HepG2 (cell line): ENCODE data around the gene BRAT1. TPM values are rescaled to one million over a fixed set of nuclear protein-coding genes. Genes with fewer than 3 reads are reported as not detected.

Experiments
- BHLHE40 ChIP-seq: IDR thresholded peaks from 2 replicates; pipeline ENCODE4 v1.6.1; 2011; ENCODE audit warnings: low read length, improper control_type of control experiment
- CCDC6 ChIP-seq: sonication (generic); formaldehyde crosslinking; IDR thresholded peaks from 2 replicates; pipeline ENCODE4 v1.8.1; 2022; ENCODE audit warnings: mild to moderate bottlenecking, missing genetic modification reagents, moderate library complexity
- ETV5 ChIP-seq: IDR thresholded peaks from 2 replicates; pipeline ENCODE4 v1.6.1; 2018; ENCODE audit warnings: missing biosample characterization, missing genetic modification reagents, inconsistent platforms, borderline replicate concordance
- FOXJ3 ChIP-seq: sonication (generic); formaldehyde crosslinking; IDR thresholded peaks from 2 replicates; pipeline ENCODE4 v1.4.0; 2020; ENCODE audit warnings: missing genetic modification reagents, mild to moderate bottlenecking, borderline replicate concordance
- GABPA ChIP-seq, 2 experiments: IDR thresholded peaks; 2 replicates each; pipeline ENCODE4 v1.6.1; 2011 to 2016; ENCODE audit warnings: low read depth in 2 of 2, low read length in 1 of 2, missing biosample characterization in 1 of 2, missing genetic modification characterization in 1 of 2
- HNRNPLL ChIP-seq: fragments of 200-400 bp; formaldehyde crosslinking; IDR thresholded peaks from 2 replicates; pipeline ENCODE4 v1.6.1; 2017; ENCODE audit warnings: mild to moderate bottlenecking, low read depth, low read length; ENCODE audit not compliant: poor library complexity, severe bottlenecking
- KDM4B ChIP-seq: sonication (generic); formaldehyde crosslinking; IDR thresholded peaks from 2 replicates; pipeline ENCODE4 v1.4.0; 2020; ENCODE audit warnings: missing genetic modification reagents
- SKI ChIP-seq: fragments of 450-650 bp; IDR thresholded peaks from one replicate; pipeline ENCODE4 v1.6.1; 2018; ENCODE audit warnings: mild to moderate bottlenecking; ENCODE audit not compliant: partially characterized antibody
- TBX2 ChIP-seq: sonication (generic); formaldehyde crosslinking; IDR thresholded peaks from 2 replicates; pipeline ENCODE4 v1.5.0; 2020; ENCODE audit warnings: missing genetic modification reagents, mild to moderate bottlenecking, borderline replicate concordance
- ZFY ChIP-seq: sonication (generic); formaldehyde crosslinking; IDR thresholded peaks from 2 replicates; pipeline ENCODE4 v1.4.0; 2020; ENCODE audit warnings: missing genetic modification reagents
- ZNF121 ChIP-seq: sonication (generic); formaldehyde crosslinking; IDR thresholded peaks from 2 replicates; pipeline ENCODE4 v1.5.0; 2020; ENCODE audit warnings: mild to moderate bottlenecking, missing genetic modification reagents
- ZNF30 ChIP-seq: sonication (generic); formaldehyde crosslinking; IDR thresholded peaks from 2 replicates; pipeline ENCODE4 v1.5.0; 2020; ENCODE audit warnings: mild to moderate bottlenecking, missing genetic modification reagents
- ZNF34 ChIP-seq: sonication (generic); formaldehyde crosslinking; IDR thresholded peaks from 2 replicates; pipeline ENCODE4 v1.4.0; 2020; ENCODE audit warnings: mild to moderate bottlenecking, missing genetic modification reagents, borderline replicate concordance
- ZNF747 ChIP-seq: sonication (generic); formaldehyde crosslinking; IDR thresholded peaks from 2 replicates; pipeline ENCODE4 v1.8.1; 2023; ENCODE audit warnings: missing genetic modification reagents, mild to moderate bottlenecking, borderline replicate concordance
- ZNF761 ChIP-seq: sonication (generic); formaldehyde crosslinking; conservative IDR thresholded peaks from 2 replicates; pipeline ENCODE4 v1.4.0; 2020; ENCODE audit warnings: mild to moderate bottlenecking, missing genetic modification reagents
- ZNF879 ChIP-seq: sonication (generic); formaldehyde crosslinking; IDR thresholded peaks from 2 replicates; pipeline ENCODE4 v1.8.1; 2023; ENCODE audit warnings: missing genetic modification reagents
- polyA plus RNA-seq, 8 experiments: library from polyadenylated mRNA; depleted of rRNA in 3 of 8; stranded (reverse) in 7 of 8; unstranded in 1 of 8; fragments of >200 nt; fragmentation: Illumina TruSeq in 4 of 8; extraction: Trizol in 4 of 8; gene quantifications; 2 replicates each; pipeline versions ENCODE4 v1.2.1 to v1.2.3, GENCODE V29; 2011 to 2016; ENCODE audit warnings: low read depth in 4 of 8, missing spikeins in 1 of 8, mixed read lengths in 1 of 8; ENCODE audit not compliant: insufficient read depth in 1 of 8
- total RNA-seq, 5 experiments: library from RNA; depleted of rRNA; stranded (reverse); fragments of >200 nt; fragmentation: Illumina TruSeq; extraction: Trizol; gene quantifications; 2 replicates each; pipeline ENCODE4 v1.2.3, GENCODE V29; 2016; ENCODE audit warnings: low read depth in 1 of 5
- TF ChIP-seq, protein P1 (sequence below): sonication (generic); formaldehyde crosslinking; IDR thresholded peaks from 2 replicates; pipeline ENCODE4 v1.4.0; 2020; ENCODE audit warnings: missing genetic modification reagents
- TF ChIP-seq, protein P2 (sequence below): sonication (generic); formaldehyde crosslinking; IDR thresholded peaks from 2 replicates; pipeline ENCODE4 v1.8.1; 2023; ENCODE audit warnings: missing genetic modification reagents, mild to moderate bottlenecking, borderline replicate concordance
- TF ChIP-seq, protein P3 (sequence below): sonication (generic); formaldehyde crosslinking; IDR thresholded peaks from 2 replicates; pipeline ENCODE4 v1.9.0; 2022; ENCODE audit warnings: missing genetic modification reagents, mild to moderate bottlenecking, borderline replicate concordance
- TF ChIP-seq, protein P4 (sequence below): sonication (generic); formaldehyde crosslinking; IDR thresholded peaks from 2 replicates; pipeline ENCODE4 v1.8.0; 2022; ENCODE audit warnings: missing genetic modification reagents, mild to moderate bottlenecking, moderate library complexity, borderline replicate concordance
- TF ChIP-seq, protein P5 (sequence below): sonication (generic); formaldehyde crosslinking; IDR thresholded peaks from 2 replicates; pipeline ENCODE4 v1.5.0; 2020; ENCODE audit warnings: mild to moderate bottlenecking, low read depth, missing genetic modification reagents, borderline replicate concordance

Gene BRAT1
- total and polyA plus RNA-seq, 2 of the 13 experiments (the other 11 are each of a cell fraction or from before 2014, with no cell fraction given) = 10.2 to 20.3 TPM

DNA sequence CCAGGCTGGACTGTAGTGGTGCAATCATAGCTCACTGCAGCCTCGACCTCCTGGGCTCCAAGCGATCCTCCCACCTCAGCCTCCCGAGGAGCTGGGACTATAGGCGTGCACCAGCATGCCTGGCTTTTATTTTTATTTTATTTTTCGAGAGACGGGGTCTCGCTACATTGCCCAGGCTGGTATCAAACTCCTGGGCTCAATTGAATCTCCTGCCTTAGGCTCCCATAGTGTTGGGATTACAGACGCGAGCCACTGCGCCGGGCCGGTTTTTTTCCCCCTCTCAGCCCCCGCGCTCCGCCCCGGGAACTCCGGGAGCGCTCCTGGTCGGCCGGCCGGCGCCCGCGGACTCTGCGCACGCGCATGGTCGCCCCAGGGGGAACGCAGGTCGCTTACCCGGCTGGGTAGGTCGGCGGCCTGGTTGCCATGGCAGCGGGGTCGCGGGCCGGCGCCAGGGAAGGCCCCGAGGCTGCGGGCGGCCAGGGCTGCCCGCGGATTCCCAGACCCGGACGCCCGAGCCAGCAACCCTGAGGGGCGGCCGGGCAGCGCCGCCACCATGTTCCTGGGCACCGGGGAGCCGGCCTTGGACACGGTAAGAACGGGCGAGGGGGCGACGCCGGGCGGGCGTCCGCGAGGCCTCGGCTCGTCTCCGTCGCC, 3.4 kb upstream of the BRAT1 start, which contains the start of gene IQCE (continued):
- TF ChIP-seq, protein P1, sequence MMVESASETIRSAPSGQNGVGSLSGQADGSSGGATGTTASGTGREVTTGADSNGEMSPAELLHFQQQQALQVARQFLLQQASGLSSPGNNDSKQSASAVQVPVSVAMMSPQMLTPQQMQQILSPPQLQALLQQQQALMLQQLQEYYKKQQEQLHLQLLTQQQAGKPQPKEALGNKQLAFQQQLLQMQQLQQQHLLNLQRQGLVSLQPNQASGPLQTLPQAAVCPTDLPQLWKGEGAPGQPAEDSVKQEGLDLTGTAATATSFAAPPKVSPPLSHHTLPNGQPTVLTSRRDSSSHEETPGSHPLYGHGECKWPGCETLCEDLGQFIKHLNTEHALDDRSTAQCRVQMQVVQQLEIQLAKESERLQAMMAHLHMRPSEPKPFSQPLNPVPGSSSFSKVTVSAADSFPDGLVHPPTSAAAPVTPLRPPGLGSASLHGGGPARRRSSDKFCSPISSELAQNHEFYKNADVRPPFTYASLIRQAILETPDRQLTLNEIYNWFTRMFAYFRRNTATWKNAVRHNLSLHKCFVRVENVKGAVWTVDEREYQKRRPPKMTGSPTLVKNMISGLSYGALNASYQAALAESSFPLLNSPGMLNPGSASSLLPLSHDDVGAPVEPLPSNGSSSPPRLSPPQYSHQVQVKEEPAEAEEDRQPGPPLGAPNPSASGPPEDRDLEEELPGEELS (CRISPR knock-in tag) = no peak; the same call in 1 of the 2 replicates
- TF ChIP-seq, protein P2, sequence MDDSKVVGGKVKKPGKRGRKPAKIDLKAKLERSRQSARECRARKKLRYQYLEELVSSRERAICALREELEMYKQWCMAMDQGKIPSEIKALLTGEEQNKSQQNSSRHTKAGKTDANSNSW (CRISPR knock-in tag) = no peak
- TF ChIP-seq ZNF34 (0 out of 2 replicates have a peak, but pooled peaks have one; percentile 64), BHLHE40 (no peak), GABPA (IDR thresholded peaks at IDR 0.05; ENCODE audit: low read depth, low read length) (no peak), GABPA (CRISPR knock-in tag; IDR thresholded peaks at IDR 0.05; ENCODE audit: low read depth) (no peak), SKI (peak; percentile 59), KDM4B (CRISPR knock-in tag) (no peak), ZNF121 (peak; percentile 94), ZFY (peak; percentile 76), ZNF30 (CRISPR knock-in tag) (no peak), HNRNPLL (peak; percentile 66), ZNF747 (no peak), FOXJ3 (0 out of 2 replicates have a peak, but pooled peaks have one; percentile 33), ZNF879 (CRISPR knock-in tag) (no peak), CCDC6 (peak; percentile 70), ETV5 (CRISPR knock-in tag) (0 out of 2 replicates have a peak, but pooled peaks have one; percentile 12), TBX2 (no peak; the same call in 1 of the 2 replicates), ZNF761 (CRISPR knock-in tag) (0 out of 2 replicates have a peak, but pooled peaks have one; percentile 34)
- TF ChIP-seq, protein P3, sequence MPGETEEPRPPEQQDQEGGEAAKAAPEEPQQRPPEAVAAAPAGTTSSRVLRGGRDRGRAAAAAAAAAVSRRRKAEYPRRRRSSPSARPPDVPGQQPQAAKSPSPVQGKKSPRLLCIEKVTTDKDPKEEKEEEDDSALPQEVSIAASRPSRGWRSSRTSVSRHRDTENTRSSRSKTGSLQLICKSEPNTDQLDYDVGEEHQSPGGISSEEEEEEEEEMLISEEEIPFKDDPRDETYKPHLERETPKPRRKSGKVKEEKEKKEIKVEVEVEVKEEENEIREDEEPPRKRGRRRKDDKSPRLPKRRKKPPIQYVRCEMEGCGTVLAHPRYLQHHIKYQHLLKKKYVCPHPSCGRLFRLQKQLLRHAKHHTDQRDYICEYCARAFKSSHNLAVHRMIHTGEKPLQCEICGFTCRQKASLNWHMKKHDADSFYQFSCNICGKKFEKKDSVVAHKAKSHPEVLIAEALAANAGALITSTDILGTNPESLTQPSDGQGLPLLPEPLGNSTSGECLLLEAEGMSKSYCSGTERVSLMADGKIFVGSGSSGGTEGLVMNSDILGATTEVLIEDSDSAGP (CRISPR knock-in tag) = peak; percentile 37; the same call in 1 of the 2 replicates
- TF ChIP-seq, protein P4, sequence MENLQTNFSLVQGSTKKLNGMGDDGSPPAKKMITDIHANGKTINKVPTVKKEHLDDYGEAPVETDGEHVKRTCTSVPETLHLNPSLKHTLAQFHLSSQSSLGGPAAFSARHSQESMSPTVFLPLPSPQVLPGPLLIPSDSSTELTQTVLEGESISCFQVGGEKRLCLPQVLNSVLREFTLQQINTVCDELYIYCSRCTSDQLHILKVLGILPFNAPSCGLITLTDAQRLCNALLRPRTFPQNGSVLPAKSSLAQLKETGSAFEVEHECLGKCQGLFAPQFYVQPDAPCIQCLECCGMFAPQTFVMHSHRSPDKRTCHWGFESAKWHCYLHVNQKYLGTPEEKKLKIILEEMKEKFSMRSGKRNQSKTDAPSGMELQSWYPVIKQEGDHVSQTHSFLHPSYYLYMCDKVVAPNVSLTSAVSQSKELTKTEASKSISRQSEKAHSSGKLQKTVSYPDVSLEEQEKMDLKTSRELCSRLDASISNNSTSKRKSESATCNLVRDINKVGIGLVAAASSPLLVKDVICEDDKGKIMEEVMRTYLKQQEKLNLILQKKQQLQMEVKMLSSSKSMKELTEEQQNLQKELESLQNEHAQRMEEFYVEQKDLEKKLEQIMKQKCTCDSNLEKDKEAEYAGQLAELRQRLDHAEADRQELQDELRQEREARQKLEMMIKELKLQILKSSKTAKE (CRISPR knock-in tag) = 0 out of 2 replicates have a peak, but pooled peaks have one; percentile 12
- TF ChIP-seq, protein P5, sequence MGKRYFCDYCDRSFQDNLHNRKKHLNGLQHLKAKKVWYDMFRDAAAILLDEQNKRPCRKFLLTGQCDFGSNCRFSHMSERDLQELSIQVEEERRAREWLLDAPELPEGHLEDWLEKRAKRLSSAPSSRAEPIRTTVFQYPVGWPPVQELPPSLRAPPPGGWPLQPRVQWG (CRISPR knock-in tag) = no peak
